ENCODE results near the gene GADD45G.

DNA sequence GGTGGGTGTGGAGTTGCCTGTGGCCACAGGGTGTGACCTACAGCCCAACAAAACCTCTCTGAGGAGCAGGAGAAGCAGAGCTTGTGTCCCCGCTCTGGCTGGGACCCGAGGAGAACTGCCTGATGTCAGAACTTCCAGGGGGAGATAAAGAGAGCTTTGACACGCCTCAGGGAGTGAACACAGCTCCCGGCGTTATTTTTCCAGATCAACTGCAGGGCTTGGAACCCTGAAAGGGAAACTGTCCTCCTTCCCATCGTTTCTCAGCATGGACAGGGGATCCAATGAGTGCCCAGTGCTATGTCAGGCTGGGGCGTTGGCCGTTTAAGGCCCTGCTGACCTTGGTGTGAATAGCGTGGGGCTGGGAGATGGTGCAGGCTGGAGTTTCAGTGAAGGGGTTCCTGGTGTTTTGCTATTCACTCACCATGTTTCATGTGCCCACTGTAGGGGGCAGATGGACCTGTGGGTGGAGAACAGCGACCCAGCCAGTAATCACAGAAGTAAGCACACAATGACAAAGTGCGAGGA lies 22.0 kb downstream of the GADD45G start:
- TF ChIP-seq CTCF (IDR thresholded peaks at IDR 0.05) = no peak
- TF ChIP-seq ZNF396 (CRISPR knock-in tag; IDR thresholded peaks at IDR 0.05; ENCODE audit: borderline replicate concordance) = no peak
- TF ChIP-seq HMGXB4 (CRISPR knock-in tag; IDR thresholded peaks at IDR 0.05) = no peak
- TF ChIP-seq ELF4 (CRISPR knock-in tag; IDR thresholded peaks at IDR 0.05; ENCODE audit: low read depth) = no peak
- TF ChIP-seq, protein P1, sequence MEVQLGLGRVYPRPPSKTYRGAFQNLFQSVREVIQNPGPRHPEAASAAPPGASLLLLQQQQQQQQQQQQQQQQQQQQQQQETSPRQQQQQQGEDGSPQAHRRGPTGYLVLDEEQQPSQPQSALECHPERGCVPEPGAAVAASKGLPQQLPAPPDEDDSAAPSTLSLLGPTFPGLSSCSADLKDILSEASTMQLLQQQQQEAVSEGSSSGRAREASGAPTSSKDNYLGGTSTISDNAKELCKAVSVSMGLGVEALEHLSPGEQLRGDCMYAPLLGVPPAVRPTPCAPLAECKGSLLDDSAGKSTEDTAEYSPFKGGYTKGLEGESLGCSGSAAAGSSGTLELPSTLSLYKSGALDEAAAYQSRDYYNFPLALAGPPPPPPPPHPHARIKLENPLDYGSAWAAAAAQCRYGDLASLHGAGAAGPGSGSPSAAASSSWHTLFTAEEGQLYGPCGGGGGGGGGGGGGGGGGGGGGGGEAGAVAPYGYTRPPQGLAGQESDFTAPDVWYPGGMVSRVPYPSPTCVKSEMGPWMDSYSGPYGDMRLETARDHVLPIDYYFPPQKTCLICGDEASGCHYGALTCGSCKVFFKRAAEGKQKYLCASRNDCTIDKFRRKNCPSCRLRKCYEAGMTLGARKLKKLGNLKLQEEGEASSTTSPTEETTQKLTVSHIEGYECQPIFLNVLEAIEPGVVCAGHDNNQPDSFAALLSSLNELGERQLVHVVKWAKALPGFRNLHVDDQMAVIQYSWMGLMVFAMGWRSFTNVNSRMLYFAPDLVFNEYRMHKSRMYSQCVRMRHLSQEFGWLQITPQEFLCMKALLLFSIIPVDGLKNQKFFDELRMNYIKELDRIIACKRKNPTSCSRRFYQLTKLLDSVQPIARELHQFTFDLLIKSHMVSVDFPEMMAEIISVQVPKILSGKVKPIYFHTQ (CRISPR knock-in tag; IDR thresholded peaks at IDR 0.05) = no peak
- TF ChIP-seq, protein P2, sequence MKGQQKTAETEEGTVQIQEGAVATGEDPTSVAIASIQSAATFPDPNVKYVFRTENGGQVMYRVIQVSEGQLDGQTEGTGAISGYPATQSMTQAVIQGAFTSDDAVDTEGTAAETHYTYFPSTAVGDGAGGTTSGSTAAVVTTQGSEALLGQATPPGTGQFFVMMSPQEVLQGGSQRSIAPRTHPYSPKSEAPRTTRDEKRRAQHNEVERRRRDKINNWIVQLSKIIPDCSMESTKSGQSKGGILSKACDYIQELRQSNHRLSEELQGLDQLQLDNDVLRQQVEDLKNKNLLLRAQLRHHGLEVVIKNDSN (CRISPR knock-in tag; IDR thresholded peaks at IDR 0.05) = no peak
